ENCODE measurements around the gene KLHL29.

GRCh38 chr2:23700627-23701026, 315.6 kb downstream of the KLHL29 start:
- TF ChIP-seq, protein P1, sequence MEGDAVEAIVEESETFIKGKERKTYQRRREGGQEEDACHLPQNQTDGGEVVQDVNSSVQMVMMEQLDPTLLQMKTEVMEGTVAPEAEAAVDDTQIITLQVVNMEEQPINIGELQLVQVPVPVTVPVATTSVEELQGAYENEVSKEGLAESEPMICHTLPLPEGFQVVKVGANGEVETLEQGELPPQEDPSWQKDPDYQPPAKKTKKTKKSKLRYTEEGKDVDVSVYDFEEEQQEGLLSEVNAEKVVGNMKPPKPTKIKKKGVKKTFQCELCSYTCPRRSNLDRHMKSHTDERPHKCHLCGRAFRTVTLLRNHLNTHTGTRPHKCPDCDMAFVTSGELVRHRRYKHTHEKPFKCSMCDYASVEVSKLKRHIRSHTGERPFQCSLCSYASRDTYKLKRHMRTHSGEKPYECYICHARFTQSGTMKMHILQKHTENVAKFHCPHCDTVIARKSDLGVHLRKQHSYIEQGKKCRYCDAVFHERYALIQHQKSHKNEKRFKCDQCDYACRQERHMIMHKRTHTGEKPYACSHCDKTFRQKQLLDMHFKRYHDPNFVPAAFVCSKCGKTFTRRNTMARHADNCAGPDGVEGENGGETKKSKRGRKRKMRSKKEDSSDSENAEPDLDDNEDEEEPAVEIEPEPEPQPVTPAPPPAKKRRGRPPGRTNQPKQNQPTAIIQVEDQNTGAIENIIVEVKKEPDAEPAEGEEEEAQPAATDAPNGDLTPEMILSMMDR (IDR thresholded peaks at IDR 0.05; ENCODE audit: low read depth, low read length, poor library complexity, severe bottlenecking), result no peak
- TF ChIP-seq EZH2phosphoT487 (IDR thresholded peaks at IDR 0.05; ENCODE audit: borderline replicate concordance, low read length), result no peak
